HepG2 (cell line): Measurements from ENCODE around the gene RAPGEFL1. TPM values are rescaled to one million over a fixed set of nuclear protein-coding genes. Genes with fewer than 3 reads are reported as not detected.

Experiments
- JUNB ChIP-seq: sonication (generic); formaldehyde crosslinking; IDR thresholded peaks from 2 replicates; pipeline ENCODE4 v1.8.0; 2022; ENCODE audit warnings: missing genetic modification reagents, mild to moderate bottlenecking, borderline replicate concordance
- KDM4B ChIP-seq: sonication (generic); formaldehyde crosslinking; IDR thresholded peaks from 2 replicates; pipeline ENCODE4 v1.4.0; 2020; ENCODE audit warnings: missing genetic modification reagents
- MLLT10 ChIP-seq: sonication (generic); formaldehyde crosslinking; IDR thresholded peaks from 2 replicates; pipeline ENCODE4 v1.4.0; 2020; ENCODE audit warnings: missing genetic modification reagents
- MYC ChIP-seq: sonication (generic); formaldehyde crosslinking; IDR thresholded peaks from 2 replicates; pipeline ENCODE4 v1.9.0; 2021; ENCODE audit warnings: missing genetic modification reagents, borderline replicate concordance
- NFKB2 ChIP-seq: sonication (generic); formaldehyde crosslinking; IDR thresholded peaks from 2 replicates; pipeline ENCODE4 v1.4.0; 2020; ENCODE audit warnings: missing genetic modification reagents, borderline replicate concordance
- SSRP1 ChIP-seq: IDR thresholded peaks from 2 replicates; pipeline ENCODE4 v1.6.1; 2016; ENCODE audit warnings: control low read depth
- TOE1 ChIP-seq: sonication (generic); formaldehyde crosslinking; IDR thresholded peaks from 2 replicates; pipeline ENCODE4 v1.4.0; 2020; ENCODE audit warnings: mild to moderate bottlenecking, missing genetic modification reagents
- ZC3H13 ChIP-seq: sonication (generic); formaldehyde crosslinking; IDR thresholded peaks from 2 replicates; pipeline ENCODE4 v1.8.1; 2023; ENCODE audit warnings: mild to moderate bottlenecking, missing genetic modification reagents, moderate library complexity
- ZNF317 ChIP-seq: sonication (generic); formaldehyde crosslinking; IDR thresholded peaks from 2 replicates; pipeline ENCODE4 v1.5.0; 2020; ENCODE audit warnings: mild to moderate bottlenecking, missing genetic modification reagents
- ZNF367 ChIP-seq: sonication (generic); formaldehyde crosslinking; IDR thresholded peaks from 2 replicates; pipeline ENCODE4 v1.4.0; 2020; ENCODE audit warnings: missing genetic modification reagents, borderline replicate concordance
- ZNF484 ChIP-seq: sonication (generic); formaldehyde crosslinking; IDR thresholded peaks from 2 replicates; pipeline ENCODE4 v1.5.1; 2020; ENCODE audit warnings: mild to moderate bottlenecking, low read depth, missing genetic modification reagents, borderline replicate concordance
- ZNF558 ChIP-seq: sonication (generic); formaldehyde crosslinking; IDR thresholded peaks from 2 replicates; pipeline ENCODE4 v1.9.0; 2022; ENCODE audit warnings: mild to moderate bottlenecking, missing genetic modification reagents, borderline replicate concordance
- ZNF672 ChIP-seq: sonication (generic); formaldehyde crosslinking; IDR thresholded peaks from 2 replicates; pipeline ENCODE4 v1.8.1; 2022; ENCODE audit warnings: missing genetic modification reagents
- ZNF747 ChIP-seq: sonication (generic); formaldehyde crosslinking; IDR thresholded peaks from 2 replicates; pipeline ENCODE4 v1.8.1; 2023; ENCODE audit warnings: missing genetic modification reagents, mild to moderate bottlenecking, borderline replicate concordance
- ZSCAN9 ChIP-seq: IDR thresholded peaks from 2 replicates; pipeline ENCODE4 v1.6.1; 2016; ENCODE audit warnings: borderline replicate concordance
- polyA plus RNA-seq, 8 experiments: library from polyadenylated mRNA; depleted of rRNA in 3 of 8; stranded (reverse) in 7 of 8; unstranded in 1 of 8; fragments of >200 nt; fragmentation: Illumina TruSeq in 4 of 8; extraction: Trizol in 4 of 8; gene quantifications; 2 replicates each; pipeline versions ENCODE4 v1.2.1 to v1.2.3, GENCODE V29; 2011 to 2016; ENCODE audit warnings: low read depth in 4 of 8, missing spikeins in 1 of 8, mixed read lengths in 1 of 8; ENCODE audit not compliant: insufficient read depth in 1 of 8
- total RNA-seq, 5 experiments: library from RNA; depleted of rRNA; stranded (reverse); fragments of >200 nt; fragmentation: Illumina TruSeq; extraction: Trizol; gene quantifications; 2 replicates each; pipeline ENCODE4 v1.2.3, GENCODE V29; 2016; ENCODE audit warnings: low read depth in 1 of 5
- TF ChIP-seq, protein P1 (sequence below): IDR thresholded peaks from 2 replicates; pipeline ENCODE4 v1.6.1; 2018; ENCODE audit warnings: missing genetic modification reagents, mild to moderate bottlenecking, missing compliant biosample characterization
- TF ChIP-seq, protein P2 (sequence below): IDR thresholded peaks from 2 replicates; pipeline ENCODE4 v1.6.1; 2016; ENCODE audit warnings: low read depth, missing genetic modification reagents, missing compliant biosample characterization
- TF ChIP-seq, protein P3 (sequence below): sonication (generic); formaldehyde crosslinking; IDR thresholded peaks from 2 replicates; pipeline ENCODE4 v1.8.0; 2022; ENCODE audit warnings: mild to moderate bottlenecking, missing genetic modification reagents; ENCODE audit not compliant: insufficient replicate concordance
- TF ChIP-seq, protein P4 (sequence below): IDR thresholded peaks from 2 replicates; pipeline ENCODE4 v1.6.1; 2016

RAPGEFL1 gene
- total and polyA plus RNA-seq, 2 of the 13 experiments (the other 11 are each of a cell fraction or from before 2014, with no cell fraction given) = 4.5 to 7.8 TPM

DNA sequence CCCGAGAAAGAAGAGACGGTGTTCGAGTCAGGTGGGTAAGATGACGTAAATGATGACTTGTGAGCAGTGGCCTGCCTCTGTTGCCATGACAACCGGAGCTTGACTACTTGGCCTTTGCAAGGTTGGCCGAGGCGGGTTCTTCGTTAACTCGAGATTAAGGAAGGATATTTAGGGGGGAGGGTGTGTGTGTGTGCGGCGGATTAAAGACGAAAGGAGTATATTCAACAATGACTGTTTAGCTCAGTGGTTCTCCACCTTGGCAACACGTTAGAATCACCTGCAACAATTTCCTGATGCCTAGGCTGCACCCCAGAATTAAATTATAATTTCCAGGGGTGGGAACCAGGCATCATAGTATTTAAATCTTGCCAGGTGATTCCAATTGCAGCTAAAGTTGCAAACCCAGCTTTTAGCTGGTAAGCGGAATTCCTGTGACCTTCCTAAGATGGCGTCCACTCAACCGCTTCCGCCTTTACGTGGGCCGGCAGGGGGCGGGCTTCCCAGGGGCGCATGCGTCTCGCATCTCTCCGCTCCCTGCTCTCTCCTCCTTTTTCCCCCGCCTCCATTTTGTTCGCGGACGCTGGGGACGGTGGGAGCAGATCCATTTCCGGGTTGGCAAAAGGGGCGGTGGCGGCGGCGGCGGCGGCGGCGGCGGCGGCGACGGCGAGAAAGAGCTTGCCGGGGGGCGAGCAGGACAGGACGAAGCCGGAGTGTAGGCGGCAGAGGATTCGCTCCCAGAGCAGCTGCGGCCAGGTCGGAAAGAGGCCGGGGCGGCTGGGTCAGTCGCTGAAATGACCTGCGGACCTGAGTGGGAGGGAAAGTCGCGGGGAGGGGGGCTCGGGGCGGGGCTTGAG lies 41.7 kb downstream of the RAPGEFL1 start, which contains the start of gene WIPF2 (continued):
- 0 out of 2 replicates have a peak, but pooled peaks have one; percentile 38 for TF ChIP-seq KDM4B (CRISPR knock-in tag)
- TF ChIP-seq ZNF317 = no peak
- peak; percentile 62; the same call in 1 of the 2 replicates for TF ChIP-seq MYC (CRISPR knock-in tag)
- TF ChIP-seq SSRP1 (CRISPR knock-in tag) = no peak
- TF ChIP-seq, protein P1, sequence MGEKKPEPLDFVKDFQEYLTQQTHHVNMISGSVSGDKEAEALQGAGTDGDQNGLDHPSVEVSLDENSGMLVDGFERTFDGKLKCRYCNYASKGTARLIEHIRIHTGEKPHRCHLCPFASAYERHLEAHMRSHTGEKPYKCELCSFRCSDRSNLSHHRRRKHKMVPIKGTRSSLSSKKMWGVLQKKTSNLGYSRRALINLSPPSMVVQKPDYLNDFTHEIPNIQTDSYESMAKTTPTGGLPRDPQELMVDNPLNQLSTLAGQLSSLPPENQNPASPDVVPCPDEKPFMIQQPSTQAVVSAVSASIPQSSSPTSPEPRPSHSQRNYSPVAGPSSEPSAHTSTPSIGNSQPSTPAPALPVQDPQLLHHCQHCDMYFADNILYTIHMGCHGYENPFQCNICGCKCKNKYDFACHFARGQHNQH = no peak
- TF ChIP-seq, protein P2, sequence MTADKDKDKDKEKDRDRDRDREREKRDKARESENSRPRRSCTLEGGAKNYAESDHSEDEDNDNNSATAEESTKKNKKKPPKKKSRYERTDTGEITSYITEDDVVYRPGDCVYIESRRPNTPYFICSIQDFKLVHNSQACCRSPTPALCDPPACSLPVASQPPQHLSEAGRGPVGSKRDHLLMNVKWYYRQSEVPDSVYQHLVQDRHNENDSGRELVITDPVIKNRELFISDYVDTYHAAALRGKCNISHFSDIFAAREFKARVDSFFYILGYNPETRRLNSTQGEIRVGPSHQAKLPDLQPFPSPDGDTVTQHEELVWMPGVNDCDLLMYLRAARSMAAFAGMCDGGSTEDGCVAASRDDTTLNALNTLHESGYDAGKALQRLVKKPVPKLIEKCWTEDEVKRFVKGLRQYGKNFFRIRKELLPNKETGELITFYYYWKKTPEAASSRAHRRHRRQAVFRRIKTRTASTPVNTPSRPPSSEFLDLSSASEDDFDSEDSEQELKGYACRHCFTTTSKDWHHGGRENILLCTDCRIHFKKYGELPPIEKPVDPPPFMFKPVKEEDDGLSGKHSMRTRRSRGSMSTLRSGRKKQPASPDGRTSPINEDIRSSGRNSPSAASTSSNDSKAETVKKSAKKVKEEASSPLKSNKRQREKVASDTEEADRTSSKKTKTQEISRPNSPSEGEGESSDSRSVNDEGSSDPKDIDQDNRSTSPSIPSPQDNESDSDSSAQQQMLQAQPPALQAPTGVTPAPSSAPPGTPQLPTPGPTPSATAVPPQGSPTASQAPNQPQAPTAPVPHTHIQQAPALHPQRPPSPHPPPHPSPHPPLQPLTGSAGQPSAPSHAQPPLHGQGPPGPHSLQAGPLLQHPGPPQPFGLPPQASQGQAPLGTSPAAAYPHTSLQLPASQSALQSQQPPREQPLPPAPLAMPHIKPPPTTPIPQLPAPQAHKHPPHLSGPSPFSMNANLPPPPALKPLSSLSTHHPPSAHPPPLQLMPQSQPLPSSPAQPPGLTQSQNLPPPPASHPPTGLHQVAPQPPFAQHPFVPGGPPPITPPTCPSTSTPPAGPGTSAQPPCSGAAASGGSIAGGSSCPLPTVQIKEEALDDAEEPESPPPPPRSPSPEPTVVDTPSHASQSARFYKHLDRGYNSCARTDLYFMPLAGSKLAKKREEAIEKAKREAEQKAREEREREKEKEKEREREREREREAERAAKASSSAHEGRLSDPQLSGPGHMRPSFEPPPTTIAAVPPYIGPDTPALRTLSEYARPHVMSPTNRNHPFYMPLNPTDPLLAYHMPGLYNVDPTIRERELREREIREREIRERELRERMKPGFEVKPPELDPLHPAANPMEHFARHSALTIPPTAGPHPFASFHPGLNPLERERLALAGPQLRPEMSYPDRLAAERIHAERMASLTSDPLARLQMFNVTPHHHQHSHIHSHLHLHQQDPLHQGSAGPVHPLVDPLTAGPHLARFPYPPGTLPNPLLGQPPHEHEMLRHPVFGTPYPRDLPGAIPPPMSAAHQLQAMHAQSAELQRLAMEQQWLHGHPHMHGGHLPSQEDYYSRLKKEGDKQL (CRISPR knock-in tag) = no peak
- no peak for TF ChIP-seq ZC3H13 (CRISPR knock-in tag)
- no peak; the same call in 1 of the 2 replicates for TF ChIP-seq ZNF558 (CRISPR knock-in tag)
- 0 out of 2 replicates have a peak, but pooled peaks have one; percentile 77 for TF ChIP-seq NFKB2
- no peak for TF ChIP-seq ZSCAN9 (CRISPR knock-in tag)
- TF ChIP-seq, protein P3, sequence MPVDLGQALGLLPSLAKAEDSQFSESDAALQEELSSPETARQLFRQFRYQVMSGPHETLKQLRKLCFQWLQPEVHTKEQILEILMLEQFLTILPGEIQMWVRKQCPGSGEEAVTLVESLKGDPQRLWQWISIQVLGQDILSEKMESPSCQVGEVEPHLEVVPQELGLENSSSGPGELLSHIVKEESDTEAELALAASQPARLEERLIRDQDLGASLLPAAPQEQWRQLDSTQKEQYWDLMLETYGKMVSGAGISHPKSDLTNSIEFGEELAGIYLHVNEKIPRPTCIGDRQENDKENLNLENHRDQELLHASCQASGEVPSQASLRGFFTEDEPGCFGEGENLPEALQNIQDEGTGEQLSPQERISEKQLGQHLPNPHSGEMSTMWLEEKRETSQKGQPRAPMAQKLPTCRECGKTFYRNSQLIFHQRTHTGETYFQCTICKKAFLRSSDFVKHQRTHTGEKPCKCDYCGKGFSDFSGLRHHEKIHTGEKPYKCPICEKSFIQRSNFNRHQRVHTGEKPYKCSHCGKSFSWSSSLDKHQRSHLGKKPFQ (CRISPR knock-in tag) = no peak
- TF ChIP-seq ZNF484 = no peak
- TF ChIP-seq ZNF672 = no peak
- no peak for TF ChIP-seq TOE1 (CRISPR knock-in tag)
- 0 out of 2 replicates have a peak, but pooled peaks have one; percentile 16 for TF ChIP-seq ZNF367 (CRISPR knock-in tag)
- TF ChIP-seq, protein P4, sequence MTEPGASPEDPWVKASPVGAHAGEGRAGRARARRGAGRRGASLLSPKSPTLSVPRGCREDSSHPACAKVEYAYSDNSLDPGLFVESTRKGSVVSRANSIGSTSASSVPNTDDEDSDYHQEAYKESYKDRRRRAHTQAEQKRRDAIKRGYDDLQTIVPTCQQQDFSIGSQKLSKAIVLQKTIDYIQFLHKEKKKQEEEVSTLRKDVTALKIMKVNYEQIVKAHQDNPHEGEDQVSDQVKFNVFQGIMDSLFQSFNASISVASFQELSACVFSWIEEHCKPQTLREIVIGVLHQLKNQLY = no peak
- TF ChIP-seq JUNB (CRISPR knock-in tag) = no peak
- TF ChIP-seq MLLT10 (CRISPR knock-in tag) = no peak
- peak; percentile 83; the same call in 1 of the 2 replicates for TF ChIP-seq ZNF747
